HL-60 (cell line): ENCODE data around the gene TACC2.
A peak's percentile ranks its signal among the peaks of the same experiment; 100 is the strongest.

ENCODE experiments used
- DNase-seq, 2 experiments: peaks; one replicate each; pipeline ENCODE4 v3.0.0-alpha.2; 2010 to 2020; ENCODE audit warnings: low read depth in 1 of 2, low spot score in 1 of 2
- H3K27ac ChIP-seq: fragments of 250-450 bp; sonication (Bioruptor Pico); replicated peaks from 2 replicates; pipeline ENCODE4 v1.5.1; 2020; ENCODE audit warnings: mild to moderate bottlenecking, moderate library complexity
- H3K27me3 ChIP-seq: fragments of 250-450 bp; sonication (Bioruptor Pico); 2 replicates; pipeline ENCODE4 v1.5.1; 2021; ENCODE audit warnings: mild to moderate bottlenecking, moderate library complexity; ENCODE audit not compliant: insufficient read depth, poor library complexity, severe bottlenecking
- H3K4me3 ChIP-seq: replicated peaks from 2 replicates; pipeline ENCODE4 v1.5.1; 2011; ENCODE audit warnings: mild to moderate bottlenecking, control low read depth, low read length; ENCODE audit not compliant: insufficient read depth
- GABPA ChIP-seq: IDR thresholded peaks from 2 replicates; pipeline ENCODE4 v1.6.1; 2012; ENCODE audit warnings: low read depth
- POLR2AphosphoS5 ChIP-seq: IDR thresholded peaks from 2 replicates; pipeline ENCODE4 v1.6.1; 2012; ENCODE audit warnings: low read depth
- SPI1 ChIP-seq: IDR thresholded peaks from 2 replicates; pipeline ENCODE4 v1.6.1; 2012; ENCODE audit warnings: low read depth, mild to moderate bottlenecking, borderline replicate concordance
- TF ChIP-seq, protein P1 (sequence below): IDR thresholded peaks from 2 replicates; pipeline ENCODE4 v1.6.1; 2012; ENCODE audit warnings: low read depth; ENCODE audit not compliant: insufficient replicate concordance
- TF ChIP-seq, protein P2 (sequence below): IDR thresholded peaks from one replicate; pipeline ENCODE4 v1.5.1; 2011; ENCODE audit warnings: low read length, control low read depth, inconsistent platforms; ENCODE audit not compliant: insufficient read depth

Gene TACC2

DNA sequence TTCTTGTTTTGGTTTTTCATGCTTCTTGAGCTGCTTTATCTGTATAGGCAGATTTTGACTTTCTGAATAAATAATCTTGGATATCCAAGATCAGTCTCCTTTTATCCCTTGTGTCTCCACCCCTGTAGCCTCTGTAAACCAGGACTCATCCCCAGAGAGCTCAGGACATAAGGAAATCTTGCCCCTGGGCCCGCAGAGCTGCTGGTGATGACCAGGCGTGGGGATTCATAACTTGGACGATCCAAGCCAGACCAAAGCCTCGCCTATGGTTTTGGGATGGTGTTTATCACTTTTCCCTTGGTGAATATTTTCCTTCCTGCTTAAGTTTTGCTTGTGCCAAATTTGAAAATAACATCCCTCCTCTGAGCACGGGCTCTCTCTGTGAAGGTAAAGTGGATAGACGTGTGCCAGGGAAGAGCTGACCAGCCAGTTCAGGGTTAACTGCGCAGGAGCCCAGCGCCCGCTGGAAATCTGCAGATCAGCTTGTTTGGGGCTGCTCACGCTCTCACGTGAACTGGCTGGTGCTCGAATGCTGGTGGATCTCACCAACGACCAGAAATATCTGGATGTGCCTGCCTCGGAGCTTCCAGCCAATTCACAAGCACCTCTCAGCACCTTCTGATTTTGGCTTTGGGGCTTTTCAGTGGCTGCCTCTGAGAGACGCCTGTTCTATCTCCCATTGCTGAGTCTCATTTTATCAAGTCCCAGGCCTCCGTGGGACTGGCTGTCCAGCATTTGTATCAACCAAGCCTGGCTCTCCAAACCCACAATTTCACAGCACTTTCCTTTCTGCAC is 150.1 kb downstream of the TACC2 start:
- TF ChIP-seq SPI1 (no peak), POLR2AphosphoS5 (no peak)
- H3K4me3 ChIP-seq = no peak overlapping the region
- no peak for DNase-seq
- H3K27me3 ChIP-seq = no peaks in the 10 kb centered on the region
- no peak overlapping the region for H3K27ac ChIP-seq

DNA sequence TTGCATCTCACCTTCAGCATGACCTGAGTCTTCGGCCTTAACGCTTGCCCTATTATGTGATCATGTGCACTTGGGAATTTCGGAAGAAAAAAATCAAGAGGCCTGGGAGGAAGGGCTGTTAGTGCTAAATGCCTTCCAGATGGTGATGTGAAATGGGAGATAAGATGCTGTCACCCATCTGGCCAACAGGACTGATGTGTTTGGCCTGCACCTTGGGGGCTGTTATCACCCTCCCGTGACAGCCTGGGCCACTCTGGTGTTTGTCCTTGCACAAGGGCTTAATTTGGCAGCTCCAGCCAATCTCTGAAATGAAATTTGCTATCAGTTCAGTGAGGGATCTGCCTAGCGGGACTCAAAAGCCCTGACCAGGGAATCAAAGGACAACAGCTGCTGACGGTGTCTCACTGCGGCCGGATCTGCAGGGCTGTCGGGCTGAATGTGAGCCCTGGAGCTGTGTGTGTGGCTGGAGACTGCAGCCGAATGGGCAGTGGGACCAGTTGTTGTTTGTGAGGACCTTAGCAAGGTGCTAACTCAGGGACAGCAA is 150.7 kb downstream of the TACC2 start:
- Histone ChIP-seq H3K4me3 (no peak overlapping the region), H3K27me3 (no peaks in the 10 kb centered on the region), H3K27ac (no peak overlapping the region)
- no peak for DNase-seq
- TF ChIP-seq, protein P1, sequence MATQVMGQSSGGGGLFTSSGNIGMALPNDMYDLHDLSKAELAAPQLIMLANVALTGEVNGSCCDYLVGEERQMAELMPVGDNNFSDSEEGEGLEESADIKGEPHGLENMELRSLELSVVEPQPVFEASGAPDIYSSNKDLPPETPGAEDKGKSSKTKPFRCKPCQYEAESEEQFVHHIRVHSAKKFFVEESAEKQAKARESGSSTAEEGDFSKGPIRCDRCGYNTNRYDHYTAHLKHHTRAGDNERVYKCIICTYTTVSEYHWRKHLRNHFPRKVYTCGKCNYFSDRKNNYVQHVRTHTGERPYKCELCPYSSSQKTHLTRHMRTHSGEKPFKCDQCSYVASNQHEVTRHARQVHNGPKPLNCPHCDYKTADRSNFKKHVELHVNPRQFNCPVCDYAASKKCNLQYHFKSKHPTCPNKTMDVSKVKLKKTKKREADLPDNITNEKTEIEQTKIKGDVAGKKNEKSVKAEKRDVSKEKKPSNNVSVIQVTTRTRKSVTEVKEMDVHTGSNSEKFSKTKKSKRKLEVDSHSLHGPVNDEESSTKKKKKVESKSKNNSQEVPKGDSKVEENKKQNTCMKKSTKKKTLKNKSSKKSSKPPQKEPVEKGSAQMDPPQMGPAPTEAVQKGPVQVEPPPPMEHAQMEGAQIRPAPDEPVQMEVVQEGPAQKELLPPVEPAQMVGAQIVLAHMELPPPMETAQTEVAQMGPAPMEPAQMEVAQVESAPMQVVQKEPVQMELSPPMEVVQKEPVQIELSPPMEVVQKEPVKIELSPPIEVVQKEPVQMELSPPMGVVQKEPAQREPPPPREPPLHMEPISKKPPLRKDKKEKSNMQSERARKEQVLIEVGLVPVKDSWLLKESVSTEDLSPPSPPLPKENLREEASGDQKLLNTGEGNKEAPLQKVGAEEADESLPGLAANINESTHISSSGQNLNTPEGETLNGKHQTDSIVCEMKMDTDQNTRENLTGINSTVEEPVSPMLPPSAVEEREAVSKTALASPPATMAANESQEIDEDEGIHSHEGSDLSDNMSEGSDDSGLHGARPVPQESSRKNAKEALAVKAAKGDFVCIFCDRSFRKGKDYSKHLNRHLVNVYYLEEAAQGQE = no peak
- TF ChIP-seq SPI1 (no peak), POLR2AphosphoS5 (no peak), GABPA (no peak)
- TF ChIP-seq, protein P2, sequence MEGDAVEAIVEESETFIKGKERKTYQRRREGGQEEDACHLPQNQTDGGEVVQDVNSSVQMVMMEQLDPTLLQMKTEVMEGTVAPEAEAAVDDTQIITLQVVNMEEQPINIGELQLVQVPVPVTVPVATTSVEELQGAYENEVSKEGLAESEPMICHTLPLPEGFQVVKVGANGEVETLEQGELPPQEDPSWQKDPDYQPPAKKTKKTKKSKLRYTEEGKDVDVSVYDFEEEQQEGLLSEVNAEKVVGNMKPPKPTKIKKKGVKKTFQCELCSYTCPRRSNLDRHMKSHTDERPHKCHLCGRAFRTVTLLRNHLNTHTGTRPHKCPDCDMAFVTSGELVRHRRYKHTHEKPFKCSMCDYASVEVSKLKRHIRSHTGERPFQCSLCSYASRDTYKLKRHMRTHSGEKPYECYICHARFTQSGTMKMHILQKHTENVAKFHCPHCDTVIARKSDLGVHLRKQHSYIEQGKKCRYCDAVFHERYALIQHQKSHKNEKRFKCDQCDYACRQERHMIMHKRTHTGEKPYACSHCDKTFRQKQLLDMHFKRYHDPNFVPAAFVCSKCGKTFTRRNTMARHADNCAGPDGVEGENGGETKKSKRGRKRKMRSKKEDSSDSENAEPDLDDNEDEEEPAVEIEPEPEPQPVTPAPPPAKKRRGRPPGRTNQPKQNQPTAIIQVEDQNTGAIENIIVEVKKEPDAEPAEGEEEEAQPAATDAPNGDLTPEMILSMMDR = no peak

DNA sequence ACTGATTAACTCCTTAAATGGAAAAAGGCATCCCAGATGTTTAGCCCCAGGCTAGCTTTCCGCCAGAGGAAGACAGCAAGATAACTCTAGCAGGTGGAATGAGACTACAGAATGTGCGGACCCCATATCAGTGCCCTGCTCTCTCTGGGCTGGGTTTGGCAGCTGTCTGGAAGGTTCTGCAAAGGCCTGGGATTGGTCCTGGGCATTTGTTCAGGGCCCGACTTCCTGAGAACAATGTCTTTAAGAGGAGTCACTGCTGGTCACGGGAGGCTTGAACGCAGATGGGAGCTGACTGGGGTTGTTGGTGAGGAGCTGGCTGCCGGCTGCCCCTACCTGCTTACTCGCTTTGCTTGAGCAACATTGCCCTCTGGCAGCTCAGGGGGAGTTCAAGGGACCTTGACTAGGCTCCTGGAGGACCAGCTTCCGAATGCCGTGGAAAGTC is 151.5 kb downstream of the TACC2 start:
- no peak overlapping the region for H3K27ac ChIP-seq
- no peak for TF ChIP-seq POLR2AphosphoS5
- no peak for TF ChIP-seq SPI1
- TF ChIP-seq, protein P1 = no peak
- no peak for TF ChIP-seq GABPA
- TF ChIP-seq, protein P2 = no peak
- DNase-seq = no peak
- H3K4me3 ChIP-seq = no peak overlapping the region
- H3K27me3 ChIP-seq = no peaks in the 10 kb centered on the region

DNA sequence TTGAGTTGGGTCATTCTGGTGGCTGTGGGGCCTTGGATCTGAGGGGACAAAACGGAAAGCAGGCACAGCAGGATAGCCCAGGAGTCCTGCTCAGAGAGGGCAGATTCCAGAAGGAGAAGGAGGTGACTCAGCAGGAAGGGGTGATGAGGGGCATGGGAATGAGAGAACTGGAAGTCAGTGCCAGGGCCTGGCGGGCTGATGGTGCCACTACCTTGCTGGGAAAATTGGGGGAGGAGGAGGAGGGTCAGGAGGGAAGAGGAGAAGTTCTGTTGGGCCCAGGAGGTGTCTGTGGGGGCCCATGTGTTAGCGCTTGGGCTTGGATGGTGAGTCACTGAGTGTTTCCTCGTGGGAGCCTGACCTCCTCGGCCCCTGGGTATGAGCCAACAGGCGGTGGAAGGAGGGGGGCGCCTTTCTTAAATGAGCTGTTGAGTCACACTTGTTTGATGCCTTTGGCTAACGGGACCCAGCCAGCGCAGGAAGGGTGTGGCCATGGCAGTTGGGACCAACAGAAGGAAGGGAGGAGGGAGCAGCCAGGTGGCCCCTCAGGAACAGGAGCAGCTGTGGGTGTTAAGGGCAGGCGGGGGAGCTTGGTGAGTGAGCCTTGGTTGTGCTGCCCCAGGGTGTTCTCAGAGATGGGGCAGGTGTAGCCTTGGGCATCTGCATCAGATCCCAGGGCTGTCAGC is 152.1 kb downstream of the TACC2 start:
- DNase-seq = peak; percentile 32 to 45
- no peak for TF ChIP-seq SPI1
- no peak for TF ChIP-seq POLR2AphosphoS5
- TF ChIP-seq, protein P2 = no peak
- TF ChIP-seq, protein P1 = no peak
- no peak for TF ChIP-seq GABPA
- Histone ChIP-seq H3K27me3 (no peaks in the 10 kb centered on the region), H3K4me3 (no peak overlapping the region), H3K27ac (no peak overlapping the region)
